H1 (cell line): ENCODE results near the gene CYTH1. TPM values are rescaled to one million over a fixed set of nuclear protein-coding genes. Genes with fewer than 3 reads are reported as not detected.

Experiments
- CTCF ChIA-PET: fragments of 300-600 bp; sonication (Branson Sonifier 250); formaldehyde crosslinking; loops from one replicate; lab custom pipeline; 2021; ENCODE audit not compliant: partially characterized antibody; lab: Charles Lee
- POLR2A ChIA-PET: fragments of 300-600 bp; sonication (Branson Sonifier 250); formaldehyde crosslinking; loops from one replicate; lab custom pipeline; 2021; ENCODE audit warnings: inconsistent platforms; ENCODE audit not compliant: partially characterized antibody; lab: Charles Lee
- DNase-seq, 2 experiments: peaks; one replicate each; pipeline versions ENCODE4 v3.0.0 to v3.0.0-alpha.2; 2010 to 2022; ENCODE audit warnings: low spot score in 2 of 2, low read depth in 1 of 2, mixed read lengths in 1 of 2
- FAIRE-seq: peaks from 2 replicates; lab custom pipeline; 2011; peaks lifted over from hg19 to GRCh38; lab: Jason Lieb, UNC
- H2AFZ ChIP-seq: 2 replicates; pipeline ENCODE4 v1.8.1; 2012; ENCODE audit warnings: low read length, inconsistent platforms
- H2AK5ac ChIP-seq: 2 replicates; pipeline ENCODE4 v1.6.1; 2013; ENCODE audit warnings: low read depth, low read length
- H2BK120ac ChIP-seq: replicated peaks from 2 replicates; pipeline ENCODE3; 2013; ENCODE audit warnings: low read depth, low read length, inconsistent platforms
- H2BK12ac ChIP-seq: 2 replicates; pipeline ENCODE4 v1.6.1; 2013; ENCODE audit warnings: low read depth, low read length
- H2BK15ac ChIP-seq: 2 replicates; pipeline ENCODE4 v1.6.1; 2013; ENCODE audit warnings: low read length
- H2BK20ac ChIP-seq: 2 replicates; pipeline ENCODE4 v1.6.1; 2013; ENCODE audit warnings: low read length
- H2BK5ac ChIP-seq: 2 replicates; pipeline ENCODE4 v1.6.1; 2013; ENCODE audit warnings: low read depth, low read length
- H3K14ac ChIP-seq: 2 replicates; pipeline ENCODE4 v1.6.1; 2013; ENCODE audit warnings: inconsistent platforms; ENCODE audit not compliant: insufficient read length
- H3K18ac ChIP-seq: 2 replicates; pipeline ENCODE4 v1.6.1; 2013; ENCODE audit warnings: low read length; ENCODE audit errors: extremely low read depth
- H3K23ac ChIP-seq: 2 replicates; pipeline ENCODE4 v1.6.1; 2013; ENCODE audit warnings: inconsistent platforms; ENCODE audit not compliant: insufficient read length
- H3K23me2 ChIP-seq: 2 replicates; pipeline ENCODE4 v1.6.1; 2013; ENCODE audit warnings: low read depth, low read length
- H3K27ac ChIP-seq: 2 replicates; pipeline ENCODE4 v1.6.1; 2011; ENCODE audit warnings: low read depth, low read length, inconsistent platforms
- H3K27me3 ChIP-seq, 4 experiments: replicated peaks in 1 of 4; 1 replicate in 1 of 4; 2 replicates in 3 of 4; pipeline versions ENCODE4 v1.6.1 to v1.8.1; 2011 to 2013; ENCODE audit warnings: low read length in 3 of 4, mild to moderate bottlenecking in 3 of 4, inconsistent platforms in 2 of 4, mixed read lengths in 2 of 4, moderate library complexity in 1 of 4; ENCODE audit not compliant: control insufficient read depth in 3 of 4, insufficient read depth in 3 of 4; ENCODE audit errors: extremely low read depth in 1 of 4
- H3K36me3 ChIP-seq, 4 experiments: 2 replicates each; pipeline versions ENCODE4 v1.6.1 to v1.8.1; 2011 to 2013; ENCODE audit warnings: mild to moderate bottlenecking in 4 of 4, low read length in 3 of 4, moderate library complexity in 2 of 4, control low read depth in 1 of 4, inconsistent platforms in 1 of 4; ENCODE audit not compliant: insufficient read depth in 4 of 4, control insufficient read depth in 2 of 4
- H3K4ac ChIP-seq: replicated peaks from 2 replicates; pipeline ENCODE3; 2013; ENCODE audit warnings: low read length, low read depth, mixed read lengths, inconsistent platforms; ENCODE audit not compliant: insufficient read length
- H3K4me1 ChIP-seq, 4 experiments: replicated peaks in 1 of 4; 1 replicate in 1 of 4; 2 replicates in 3 of 4; pipeline versions ENCODE4 v1.6.1 to v1.8.1; 2011 to 2013; ENCODE audit warnings: low read length in 3 of 4, inconsistent platforms in 2 of 4, mixed read lengths in 1 of 4; ENCODE audit not compliant: insufficient read depth in 4 of 4, control insufficient read depth in 3 of 4
- H3K4me2 ChIP-seq, 2 experiments: 2 replicates each; pipeline versions ENCODE4 v1.6.1 to v1.8.1; 2011 to 2013; ENCODE audit warnings: low read depth in 2 of 2, low read length in 2 of 2, control low read depth in 1 of 2, inconsistent platforms in 1 of 2, mild to moderate bottlenecking in 1 of 2; ENCODE audit not compliant: insufficient read depth in 1 of 2
- H3K4me3 ChIP-seq, 4 experiments: fragments of 200-600, 300-600 bp in 1 of 4; sonication (generic), shearing (Covaris generic), sonication (Bioruptor Twin) in 1 of 4; 2 replicates each; pipeline versions ENCODE4 v1.5.1 to v1.8.1; 2011 to 2016; ENCODE audit warnings: low read length in 4 of 4, low read depth in 3 of 4, control low read depth in 2 of 4, inconsistent platforms in 2 of 4, mild to moderate bottlenecking in 2 of 4, mixed read lengths in 1 of 4, moderate library complexity in 1 of 4; ENCODE audit not compliant: insufficient read depth in 2 of 4; ENCODE audit errors: extremely low read depth in 1 of 4
- H3K56ac ChIP-seq: replicated peaks from 2 replicates; pipeline ENCODE3; 2013; ENCODE audit warnings: low read depth, mild to moderate bottlenecking, mixed read lengths, low read length, inconsistent platforms; ENCODE audit not compliant: insufficient read length
- H3K79me1 ChIP-seq: 2 replicates; pipeline ENCODE4 v1.6.1; 2013; ENCODE audit warnings: low read depth, low read length, control low read depth
- H3K79me2 ChIP-seq, 2 experiments: 2 replicates each; pipeline versions ENCODE4 v1.6.1 to v1.8.1; 2012 to 2013; ENCODE audit warnings: low read length in 2 of 2, mild to moderate bottlenecking in 2 of 2, inconsistent platforms in 1 of 2; ENCODE audit not compliant: insufficient read depth in 2 of 2, control insufficient read depth in 1 of 2
- H3K9ac ChIP-seq, 4 experiments: replicated peaks in 1 of 4; 1 replicate in 1 of 4; 2 replicates in 3 of 4; pipeline versions ENCODE4 v1.6.1 to v1.8.1; 2011 to 2013; ENCODE audit warnings: low read depth in 3 of 4, low read length in 3 of 4, control low read depth in 2 of 4, mild to moderate bottlenecking in 2 of 4, moderate library complexity in 2 of 4, inconsistent platforms in 1 of 4; ENCODE audit errors: extremely low read depth in 1 of 4
- H3K9me3 ChIP-seq, 2 experiments: 2 replicates each; pipeline versions ENCODE4 v1.6.1 to v1.8.1; 2012 to 2013; ENCODE audit warnings: mild to moderate bottlenecking in 2 of 2, moderate library complexity in 2 of 2, control low read depth in 1 of 2, inconsistent platforms in 1 of 2, low read depth in 1 of 2, low read length in 1 of 2, mixed read lengths in 1 of 2; ENCODE audit not compliant: insufficient read depth in 2 of 2
- H4K20me1 ChIP-seq, 2 experiments: replicated peaks in 1 of 2; 2 replicates each; pipeline versions ENCODE3 to v1.8.1; 2011 to 2013; ENCODE audit warnings: inconsistent platforms in 2 of 2, low read length in 2 of 2, mild to moderate bottlenecking in 1 of 2; ENCODE audit not compliant: insufficient read depth in 2 of 2, control insufficient read depth in 1 of 2
- H4K5ac ChIP-seq: 2 replicates; pipeline ENCODE4 v1.6.1; 2013; ENCODE audit warnings: low read length, low read depth, mixed read lengths, inconsistent platforms; ENCODE audit not compliant: insufficient read length
- H4K8ac ChIP-seq: 2 replicates; pipeline ENCODE4 v1.8.0; 2013; ENCODE audit warnings: mild to moderate bottlenecking, moderate library complexity, low read length, inconsistent platforms; ENCODE audit not compliant: insufficient read depth; ENCODE audit errors: extremely low read depth
- H4K91ac ChIP-seq: replicated peaks from 2 replicates; pipeline ENCODE3; 2013; ENCODE audit warnings: low read length, mixed read lengths, inconsistent platforms; ENCODE audit not compliant: insufficient read length
- CBX8 ChIP-seq: fragments of 300-800, 300-1000 bp; sonication (generic); IDR thresholded peaks from 2 replicates; pipeline ENCODE4 v1.7.1; 2016; ENCODE audit warnings: low read depth, low read length, borderline replicate concordance
- CEBPB ChIP-seq: IDR thresholded peaks from 2 replicates; pipeline ENCODE4 v1.6.1; 2012; ENCODE audit warnings: low read depth, low read length
- CHD1 ChIP-seq: IDR thresholded peaks from 2 replicates; pipeline ENCODE4 v1.6.1; 2012; ENCODE audit warnings: low read depth, low read length, improper control_type of control experiment
- CREB1 ChIP-seq: IDR thresholded peaks from 2 replicates; pipeline ENCODE4 v1.6.1; 2012; ENCODE audit warnings: inconsistent platforms
- HDAC6 ChIP-seq: IDR thresholded peaks from one replicate; pipeline ENCODE4 v1.7.1; 2012; ENCODE audit warnings: low read depth, mild to moderate bottlenecking, inconsistent platforms, low read length, moderate library complexity
- NANOG ChIP-seq: IDR thresholded peaks from 2 replicates; pipeline ENCODE4 v1.6.1; 2011; ENCODE audit warnings: low read length, low read depth, mild to moderate bottlenecking, inconsistent platforms; ENCODE audit not compliant: insufficient read depth, poor library complexity, severe bottlenecking
- NRF1 ChIP-seq: IDR thresholded peaks from 2 replicates; pipeline ENCODE4 v1.6.1; 2011; ENCODE audit warnings: mild to moderate bottlenecking, low read depth, low read length, improper control_type of control experiment
- POLR2A ChIP-seq, 2 experiments: IDR thresholded peaks; 1 replicate in 1 of 2; 2 replicates in 1 of 2; pipeline ENCODE4 v1.6.1; 2011; ENCODE audit warnings: low read depth in 2 of 2, low read length in 2 of 2, mild to moderate bottlenecking in 2 of 2; ENCODE audit errors: control extremely low read depth in 1 of 2
- SIRT6 ChIP-seq: IDR thresholded peaks from one replicate; pipeline ENCODE4 v1.7.1; 2012; ENCODE audit warnings: low read length, inconsistent platforms
- WGBS, 2 experiments: shearing (Covaris generic) in 1 of 2; methylation state at CpG; one replicate each; pipeline versions ENCODE4 v1.1.6 to v1.1.7; 2013 to 2015; ENCODE audit warnings: low lambda C conversion rate in 2 of 2, mixed read lengths in 2 of 2, inconsistent platforms in 1 of 2, low coverage in 1 of 2, missing lambda C conversion rate in 1 of 2; ENCODE audit not compliant: insufficient replicate concordance in 2 of 2, insufficient coverage in 1 of 2, insufficient read length in 1 of 2; ENCODE audit errors: extremely low coverage in 1 of 2, missing lambda C conversion rate in 1 of 2; 5-methylcytosine and 5-hydroxymethylcytosine counted together
- polyA plus RNA-seq, 7 experiments: library from polyadenylated mRNA; depleted of rRNA in 3 of 7; stranded (reverse) in 5 of 7; unstranded in 2 of 7; fragments of >200 nt in 5 of 7; fragments of 200-250 nt in 2 of 7; gene quantifications; 1 replicate in 5 of 7; 2 replicates in 1 of 7; 4 replicates in 1 of 7; pipeline versions ENCODE4 v1.2.1 to v1.2.3, GENCODE V29; 2011 to 2013; ENCODE audit warnings: missing spikeins in 2 of 7, mixed read lengths in 2 of 7
- total RNA-seq: library from RNA; stranded (reverse); fragmentation: NEBNext Ultra II Directional; extraction: Animal tissue kit (Norgen Biotek cat#: 25700); gene quantifications from 2 replicates; pipeline ENCODE4 v1.2.1, GENCODE V29; 2021
- TF ChIP-seq, protein P1 (sequence below): IDR thresholded peaks from 2 replicates; pipeline ENCODE4 v1.6.1; 2011; ENCODE audit warnings: low read depth, mild to moderate bottlenecking, low read length; ENCODE audit not compliant: insufficient read depth
- TF ChIP-seq, protein P2 (sequence below): IDR thresholded peaks from 2 replicates; pipeline ENCODE4 v1.6.1; 2012; ENCODE audit warnings: low read length, inconsistent platforms
- TF ChIP-seq, protein P3 (sequence below): IDR thresholded peaks from 2 replicates; pipeline ENCODE4 v1.6.1; 2012; ENCODE audit warnings: inconsistent platforms

Gene CYTH1
- total and polyA plus RNA-seq, 2 of the 8 experiments (the other 6 are each of a cell fraction or from before 2014, with no cell fraction given): 12.8 to 14.8 TPM

DNA sequence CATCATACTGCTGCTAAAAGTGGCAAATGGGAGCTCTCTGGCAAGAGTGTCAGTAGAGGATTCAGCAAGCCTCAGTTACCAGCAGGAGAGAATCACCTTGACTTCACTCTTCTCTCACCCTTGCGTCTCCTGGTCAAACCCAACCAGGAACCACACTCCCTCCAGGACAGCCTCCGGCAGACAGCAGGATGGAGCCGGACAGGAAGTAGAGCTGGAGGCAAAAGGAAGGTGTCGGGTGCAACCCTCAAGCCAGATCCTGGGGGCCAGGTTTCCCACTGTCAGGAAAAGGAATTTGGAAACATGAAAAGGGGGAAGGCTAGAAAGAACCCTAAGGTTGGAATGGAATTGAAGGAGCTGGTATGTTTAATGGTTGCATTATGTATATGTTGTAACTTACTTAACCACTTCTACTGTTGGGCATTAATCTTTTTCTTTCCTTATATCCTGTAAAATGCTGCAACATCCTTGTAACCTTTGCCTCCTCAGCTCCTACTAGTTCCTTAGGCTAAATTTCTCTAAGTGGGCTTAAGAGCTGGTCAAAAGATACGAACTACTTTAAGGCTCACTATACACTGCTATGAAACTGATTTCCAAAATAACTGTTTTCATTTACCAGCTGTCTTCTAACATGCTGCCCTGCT, 40.3 kb downstream of the CYTH1 start:
- Histone ChIP-seq H3K79me2 (no peaks in the 10 kb centered on the region), H4K20me1 (peaks cover 3 to 6% of the 10 kb centered on the region in 2 experiments)
- TF ChIP-seq NANOG: no peak
- no peak for TF ChIP-seq CEBPB
- TF ChIP-seq, protein P1, sequence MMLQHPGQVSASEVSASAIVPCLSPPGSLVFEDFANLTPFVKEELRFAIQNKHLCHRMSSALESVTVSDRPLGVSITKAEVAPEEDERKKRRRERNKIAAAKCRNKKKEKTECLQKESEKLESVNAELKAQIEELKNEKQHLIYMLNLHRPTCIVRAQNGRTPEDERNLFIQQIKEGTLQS: no peak
- TF ChIP-seq CBX8: no peak
- no peak for TF ChIP-seq CHD1
- TF ChIP-seq, protein P2, sequence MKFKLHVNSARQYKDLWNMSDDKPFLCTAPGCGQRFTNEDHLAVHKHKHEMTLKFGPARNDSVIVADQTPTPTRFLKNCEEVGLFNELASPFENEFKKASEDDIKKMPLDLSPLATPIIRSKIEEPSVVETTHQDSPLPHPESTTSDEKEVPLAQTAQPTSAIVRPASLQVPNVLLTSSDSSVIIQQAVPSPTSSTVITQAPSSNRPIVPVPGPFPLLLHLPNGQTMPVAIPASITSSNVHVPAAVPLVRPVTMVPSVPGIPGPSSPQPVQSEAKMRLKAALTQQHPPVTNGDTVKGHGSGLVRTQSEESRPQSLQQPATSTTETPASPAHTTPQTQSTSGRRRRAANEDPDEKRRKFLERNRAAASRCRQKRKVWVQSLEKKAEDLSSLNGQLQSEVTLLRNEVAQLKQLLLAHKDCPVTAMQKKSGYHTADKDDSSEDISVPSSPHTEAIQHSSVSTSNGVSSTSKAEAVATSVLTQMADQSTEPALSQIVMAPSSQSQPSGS: no peak
- TF ChIP-seq NRF1: no peak
- no peak for TF ChIP-seq SIRT6
- no peak for TF ChIP-seq POLR2A (IDR thresholded peaks at IDR 0.05; ENCODE audit: control extremely low read depth in 1 of 2, low read depth in 2 of 2, low read length in 2 of 2)
- TF ChIP-seq HDAC6: no peak
- no peak for TF ChIP-seq CREB1
- TF ChIP-seq, protein P3, sequence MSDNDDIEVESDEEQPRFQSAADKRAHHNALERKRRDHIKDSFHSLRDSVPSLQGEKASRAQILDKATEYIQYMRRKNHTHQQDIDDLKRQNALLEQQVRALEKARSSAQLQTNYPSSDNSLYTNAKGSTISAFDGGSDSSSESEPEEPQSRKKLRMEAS: no peak

More for the DNA sequence above, 40.3 kb downstream of the CYTH1 start:
- Histone ChIP-seq H2AK5ac (no peak overlapping the region), H2BK12ac (no peak overlapping the region), H3K27ac (no peak overlapping the region), H3K14ac (no peak overlapping the region), H3K9me3 (no peaks in the 10 kb centered on the region), H4K8ac (no peak overlapping the region), H3K4ac (no peak overlapping the region), H2BK120ac (no peak overlapping the region), H3K56ac (no peak overlapping the region), H2BK20ac (no peak overlapping the region), H3K27me3 (no peaks in the 10 kb centered on the region), H3K18ac (no peak overlapping the region), H2BK5ac (no peak overlapping the region), H3K23ac (no peak overlapping the region), H3K4me2 (no peak overlapping the region), H2BK15ac (no peak overlapping the region), H3K9ac (no peak overlapping the region), H4K91ac (no peak overlapping the region), H3K4me3 (no peak overlapping the region), H3K23me2 (no peaks in the 10 kb centered on the region), H3K36me3 (no peaks in the 10 kb centered on the region), H3K4me1 (peaks cover 0 to 10% (median 2%) of the 10 kb centered on the region in 4 experiments; a peak in 2 of 7 replicates), H3K79me1 (no peaks in the 10 kb centered on the region), H2AFZ (no peak overlapping the region), H4K5ac (no peak overlapping the region)
- FAIRE-seq: no peak
- ChIA-PET POLR2A (no interaction called here), CTCF (interaction anchor here (0.6 to 1.8 kb wide), 6 partner anchors 32 to 657 kb away, joined by 3 to 12 read pairs (median 4); no protein-coding TSS in a partner anchor)
- WGBS, 2 experiments: 92% methylated on average over 5 of the region's 5 CpGs; no CpG with 5 or more reads in 1 of the 2 experiments
- DNase-seq: no peak
